ENCODE results near the gene BSG.

BSG gene

GRCh38 chr19:540867-541637 is 31.3 kb upstream of the BSG start:
- DNase-seq = no peak

GRCh38 chr19:541699-542098 is 30.7 kb upstream of the BSG start:
- no peak for DNase-seq

GRCh38 chr19:542173-542866 is 30.1 kb upstream of the BSG start:
- no peak for DNase-seq

GRCh38 chr19:543910-544608 is 28.3 kb upstream of the BSG start, which contains the start of gene GZMM:
GZMM (plus strand) TSS chr19:544053; CDS start chr19:544072, 19 bp downstream.
- DNase-seq = peak; percentile 19 to 74 (median 51)

- DNase-seq = no peak
These were observed 25.3 kb upstream of the BSG start for GRCh38 chr19:547117-547516.

- DNase-seq = no peak
These were observed 24.3 kb upstream of the BSG start for GRCh38 chr19:547836-548720.

- DNase-seq = no peak
These were observed 23.2 kb upstream of the BSG start for GRCh38 chr19:548886-549830.

- no peak for DNase-seq
These were observed 17.6 kb upstream of the BSG start for GRCh38 chr19:554817-555216.

GRCh38 chr19:555474-555808 is 17.0 kb upstream of the BSG start:
- DNase-seq = no peak

GRCh38 chr19:556611-557382 is 15.6 kb upstream of the BSG start:
- DNase-seq = no peak

- DNase-seq = no peak
These were observed 13.5 kb upstream of the BSG start for GRCh38 chr19:558770-559439.

GRCh38 chr19:560121-560520 is 12.3 kb upstream of the BSG start:
- DNase-seq = no peak

GRCh38 chr19:566403-566802 is 6.0 kb upstream of the BSG start:
- DNase-seq = no peak

GRCh38 chr19:566844-567243 is 5.6 kb upstream of the BSG start:
- no peak for DNase-seq

GRCh38 chr19:567296-567900 is 5.0 kb upstream of the BSG start:
- DNase-seq = no peak

- DNase-seq = no peak
These were observed 2.1 kb upstream of the BSG start for GRCh38 chr19:570251-570686.

- DNase-seq = peak in 1 of 4 experiments; percentile 40
These were observed 1.3 kb upstream of the BSG start for GRCh38 chr19:570937-571565.

- DNase-seq = no peak
These were observed 826 bp upstream of the BSG start for GRCh38 chr19:571566-571974.
